GM21619 (cell line): ENCODE data around the gene KIF18A.

Source experiments
- ATAC-seq: cut with Tn5 transposase; IDR thresholded peaks from one replicate; pipeline ENCODE4 v1.9.1; 2021; ENCODE audit not compliant: unreplicated experiment

KIF18A gene

DNA sequence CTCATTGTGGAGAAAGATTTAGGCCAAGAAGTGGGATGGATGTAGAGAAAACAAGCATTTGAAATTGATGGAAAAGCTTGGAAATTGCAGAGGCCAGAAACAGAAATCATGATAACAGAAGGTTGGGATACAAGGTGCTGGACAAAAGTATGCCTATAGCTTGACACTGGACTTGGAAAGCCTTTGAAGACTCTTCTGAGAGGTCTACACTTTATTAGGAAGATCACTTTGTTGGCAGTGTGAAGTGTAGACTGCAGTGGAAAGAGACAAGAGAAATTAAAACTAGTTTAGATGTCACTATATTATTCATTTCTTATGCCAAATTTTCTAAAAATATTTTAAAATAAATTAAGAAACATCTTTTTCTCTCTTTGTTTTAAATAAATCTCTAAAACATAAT is 59.1 kb downstream of the KIF18A start:
- no peak for ATAC-seq

GRCh38 chr11:28043930-28044709 is 63.8 kb downstream of the KIF18A start:
- ATAC-seq = no peak

- no peak for ATAC-seq
These were observed 67.6 kb downstream of the KIF18A start for GRCh38 chr11:28040384-28040783.

DNA sequence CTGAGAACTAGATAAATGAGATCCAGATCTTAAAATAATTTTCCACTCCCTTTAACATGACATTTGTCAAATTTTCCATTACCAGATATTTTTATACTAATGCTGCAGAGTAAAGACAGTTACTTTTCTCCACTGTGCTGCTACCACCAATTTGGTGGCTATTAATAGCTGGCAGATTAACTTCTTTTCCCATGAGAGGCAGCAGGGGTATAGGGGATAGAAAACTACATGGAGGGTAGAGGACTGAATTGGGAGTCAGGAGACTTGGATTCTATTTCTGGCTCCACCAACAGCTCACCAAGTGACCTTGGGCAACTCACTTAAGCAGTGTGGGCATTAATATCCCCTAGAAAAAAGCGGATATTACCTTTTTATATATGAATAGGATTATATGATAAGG is 69.2 kb downstream of the KIF18A start:
- ATAC-seq = no peak

GRCh38 chr11:28026634-28027290 is 81.2 kb downstream of the KIF18A start:
- ATAC-seq = no peak

DNA sequence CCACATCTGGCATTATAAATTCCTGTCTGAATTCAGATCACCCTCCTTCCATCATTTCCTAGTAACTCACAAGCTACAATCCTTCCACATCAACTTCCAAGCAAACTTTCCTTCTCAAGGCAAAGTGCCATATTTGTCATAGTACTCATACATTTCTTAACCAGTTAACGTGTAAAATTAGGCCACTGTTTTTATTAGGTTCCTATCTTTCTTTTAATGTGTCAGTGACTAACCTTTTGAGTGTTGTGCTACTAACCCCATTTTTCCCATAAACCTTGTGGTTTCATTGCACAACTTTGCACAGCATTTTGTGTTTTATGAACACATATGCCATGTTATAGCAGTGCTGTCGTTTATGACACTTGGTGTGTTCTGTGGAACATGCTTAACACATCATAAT is 90.1 kb downstream of the KIF18A start:
- no peak for ATAC-seq

DNA sequence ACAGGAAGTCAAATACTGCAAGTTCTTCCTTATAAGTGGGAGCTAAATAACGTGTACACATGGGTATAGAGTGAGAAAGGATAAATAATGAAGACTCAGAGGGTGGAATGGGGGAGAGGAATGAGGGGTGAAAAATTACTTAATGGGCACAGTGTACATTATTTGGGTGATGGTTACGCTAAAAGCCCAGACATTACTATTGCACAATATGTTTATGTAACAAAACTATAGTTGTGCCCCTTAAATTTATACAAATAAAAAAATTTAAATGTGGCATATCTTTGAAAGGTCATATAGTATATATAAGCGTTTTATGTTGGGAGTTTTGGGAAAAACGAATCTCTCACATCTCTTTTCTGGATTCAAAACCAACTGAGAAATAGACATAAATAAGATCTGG is 96.1 kb downstream of the KIF18A start:
- no peak for ATAC-seq

- no peak for ATAC-seq
These were observed 98.0 kb downstream of the KIF18A start for GRCh38 chr11:28009996-28010395.

DNA sequence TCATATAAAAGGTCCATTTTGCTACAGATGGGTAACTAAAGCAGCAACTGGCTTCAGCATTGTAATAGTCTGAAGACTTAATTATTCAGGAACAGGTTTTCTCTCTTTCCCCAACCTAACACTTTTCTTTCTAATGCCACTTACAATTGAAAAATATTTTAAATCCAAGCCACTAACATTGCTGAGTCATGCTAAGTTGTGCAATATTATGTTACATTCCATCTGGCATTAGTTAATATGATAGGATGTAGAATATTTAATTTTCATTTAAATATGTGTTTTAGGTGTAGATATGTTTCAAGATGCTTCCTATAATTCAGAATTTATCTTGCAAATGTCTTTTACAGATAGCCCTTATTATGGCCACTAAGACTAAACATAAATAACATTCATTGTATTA is 98.6 kb downstream of the KIF18A start:
- no peak for ATAC-seq

GRCh38 chr11:28003615-28004014 is 104.3 kb downstream of the KIF18A start:
- ATAC-seq = no peak

GRCh38 chr11:27998552-27998951 is 109.4 kb downstream of the KIF18A start:
- ATAC-seq = no peak

- ATAC-seq = no peak
These were observed 110.6 kb downstream of the KIF18A start for GRCh38 chr11:27997344-27997743.

DNA sequence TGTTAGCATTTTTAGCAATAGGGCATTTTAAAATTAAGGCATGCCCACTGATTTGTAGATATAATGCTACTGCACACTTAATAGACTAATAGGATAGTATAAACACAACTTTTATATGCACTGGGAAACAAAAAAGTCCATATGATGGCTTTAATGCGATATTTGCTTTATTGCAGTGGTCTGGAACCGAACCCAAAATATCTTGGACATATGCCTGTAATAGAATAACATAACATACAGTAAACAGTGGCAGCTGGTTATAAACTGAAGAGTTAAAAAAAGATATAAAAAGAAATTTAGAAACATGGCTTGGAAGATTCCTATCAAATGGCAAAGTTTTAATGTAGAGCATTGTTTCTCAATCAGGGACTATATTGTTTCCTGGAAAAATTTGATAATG is 111.9 kb downstream of the KIF18A start:
- ATAC-seq = no peak

- ATAC-seq = no peak
These were observed 112.9 kb downstream of the KIF18A start for GRCh38 chr11:27995083-27995482.

GRCh38 chr11:27991736-27992135 is 116.2 kb downstream of the KIF18A start:
- no peak for ATAC-seq

DNA sequence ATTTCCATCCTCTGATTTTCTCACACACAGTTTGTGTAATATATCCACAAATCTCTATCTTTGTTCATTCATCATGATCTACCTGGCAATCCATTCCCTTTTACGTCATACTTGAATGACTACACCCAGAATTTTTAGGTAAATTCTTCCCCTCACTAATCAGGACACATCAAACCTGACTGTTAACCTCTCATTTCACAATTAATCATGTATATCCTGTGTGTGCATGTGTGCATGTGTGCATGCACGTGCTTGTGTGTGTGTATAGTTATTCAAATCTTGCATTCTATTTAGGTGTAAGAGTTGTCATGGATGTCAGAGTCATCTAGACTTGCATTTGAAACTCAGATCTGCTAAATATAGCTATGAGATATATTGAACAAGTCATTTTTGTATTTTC is 130.4 kb downstream of the KIF18A start:
- ATAC-seq = no peak

DNA sequence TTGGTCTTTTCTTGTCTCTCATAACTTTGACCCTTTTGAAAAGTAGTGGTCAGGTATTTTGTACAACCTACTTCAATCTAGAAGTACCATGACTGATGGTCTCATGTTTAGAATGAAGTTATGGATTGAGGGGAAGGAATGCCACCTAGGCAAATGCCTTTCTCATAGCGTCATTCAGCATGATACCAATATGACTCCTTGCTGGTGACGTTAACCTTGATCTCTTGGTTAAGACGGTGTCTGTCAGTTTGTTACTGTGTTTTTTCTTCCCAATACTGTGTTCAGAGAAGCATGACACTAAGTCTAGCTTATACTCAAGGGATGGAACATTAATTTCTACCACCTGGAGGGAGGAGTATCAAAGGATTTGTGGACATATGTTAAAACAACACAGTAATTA is 130.9 kb downstream of the KIF18A start:
- no peak for ATAC-seq

GRCh38 chr11:27976262-27976661 is 131.7 kb downstream of the KIF18A start:
- no peak for ATAC-seq

- ATAC-seq = no peak
These were observed 134.0 kb downstream of the KIF18A start for GRCh38 chr11:27973851-27974536.

GRCh38 chr11:27972522-27973170 is 135.3 kb downstream of the KIF18A start:
- ATAC-seq = no peak

GRCh38 chr11:27971171-27971570 is 136.8 kb downstream of the KIF18A start:
- ATAC-seq = no peak
